Natural killer cell (primary cell): ENCODE data around the gene EPHB6. TPM values are rescaled to one million over a fixed set of nuclear protein-coding genes. Genes with fewer than 3 reads are reported as not detected.

ENCODE experiments used
- ATAC-seq, 3 donors: fragments of 150-1000 bp in 2 of 3; fragments of 200-7000 bp in 1 of 3; cut with Tn5 transposase; 1 replicate in 1 of 3; 2 replicates in 2 of 3; pipeline ENCODE4 v1.10.0; 2021; ENCODE audit warnings: mild to moderate bottlenecking in 2 of 3, moderate library complexity in 2 of 3
- DNase-seq, 2 donors: peaks; one replicate each; pipeline versions ENCODE4 v3.0.0 to v3.0.0-alpha.2; 2013 to 2021; ENCODE audit warnings: mixed read lengths in 1 of 2
- H3K27ac ChIP-seq: one replicate; pipeline ENCODE4 v1.5.1; 2013; ENCODE audit warnings: mild to moderate bottlenecking, low read length
- H3K27me3 ChIP-seq: one replicate; pipeline ENCODE4 v1.6.1; 2013; ENCODE audit warnings: low read length; ENCODE audit not compliant: control insufficient read depth, insufficient read depth
- H3K36me3 ChIP-seq: one replicate; pipeline ENCODE4 v1.6.1; 2013; ENCODE audit warnings: low read length; ENCODE audit not compliant: control insufficient read depth, insufficient read depth
- H3K4me1 ChIP-seq: one replicate; pipeline ENCODE4 v1.6.1; 2013; ENCODE audit warnings: low read length; ENCODE audit not compliant: control insufficient read depth, insufficient read depth
- H3K4me3 ChIP-seq: one replicate; pipeline ENCODE4 v1.5.1; 2013; ENCODE audit warnings: low read length
- H3K9me3 ChIP-seq: one replicate; pipeline ENCODE4 v1.6.1; 2013; ENCODE audit warnings: low read length; ENCODE audit not compliant: control insufficient read depth, insufficient read depth
- H3K27ac Mint-ChIP-seq, 2 donors: one replicate each; pipeline ENCODE4 v1.8.0; 2022; ENCODE audit warnings: mild to moderate bottlenecking in 2 of 2, mixed read lengths in 2 of 2, moderate library complexity in 1 of 2
- H3K27me3 Mint-ChIP-seq, 2 donors: one replicate each; pipeline ENCODE4 v1.8.0; 2022; ENCODE audit warnings: low read depth in 2 of 2, mixed read lengths in 2 of 2
- H3K36me3 Mint-ChIP-seq: one replicate; pipeline ENCODE4 v1.8.0; 2022; ENCODE audit warnings: mixed read lengths
- H3K4me1 Mint-ChIP-seq, 2 donors: one replicate each; pipeline ENCODE4 v1.8.0; 2022; ENCODE audit warnings: mixed read lengths in 2 of 2
- H3K4me3 Mint-ChIP-seq: one replicate; pipeline ENCODE4 v1.8.0; 2022; ENCODE audit warnings: mild to moderate bottlenecking, moderate library complexity, mixed read lengths
- H3K9me3 Mint-ChIP-seq, 2 donors: one replicate each; pipeline ENCODE4 v1.8.0; 2022; ENCODE audit warnings: mixed read lengths in 2 of 2
- WGBS: methylation state at CpG from one replicate; pipeline ENCODE4 v1.1.7; 2013; ENCODE audit warnings: missing lambda C conversion rate; ENCODE audit not compliant: insufficient coverage; 5-methylcytosine and 5-hydroxymethylcytosine counted together
- intact Hi-C: fragments of 100-400 bp; cut with micrococcal nuclease; formaldehyde crosslinking; loops from one replicate; pipeline ENCODE4 v1.14.2; 2022
- total RNA-seq, 4 donors: library from RNA; stranded (reverse); fragments of 120-200 nt in 1 of 4; gene quantifications; one replicate each; pipeline versions ENCODE4 v1.2.3 to v1.2.4, GENCODE V29; 2013 to 2022
- TF ChIP-seq, protein P1 (sequence below): fragments of 200-600 bp; IDR thresholded peaks from one replicate; pipeline ENCODE4 v1.8.0; 2022; ENCODE audit warnings: antibody characterized with exemption

Gene EPHB6
- total RNA-seq, 3 donors from 2014 or later (not counting 1 experiment from before 2014, with no cell fraction given): 2.3 to 6.8 (median 6.5) TPM

DNA sequence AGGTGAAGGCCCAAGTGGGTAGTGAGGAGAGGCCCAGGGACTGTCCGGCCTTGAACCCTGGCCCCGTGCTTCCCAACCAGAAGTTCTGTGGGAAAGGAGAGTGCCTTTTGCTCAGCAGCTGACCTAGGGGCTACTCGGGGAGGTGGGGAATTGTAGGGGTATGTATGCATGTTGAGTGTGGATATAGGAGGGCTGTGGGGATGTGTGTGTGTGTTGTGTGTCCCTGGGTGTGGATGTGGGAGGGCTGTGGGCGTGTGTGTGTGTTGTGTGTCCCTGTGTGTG is 12.2 kb downstream of the EPHB6 start:
- no peaks in the 10 kb centered on the region for H3K36me3 ChIP-seq
- Mint-ChIP-seq H3K4me1 (no peaks in the 10 kb centered on the region), H3K36me3 (no peaks in the 10 kb centered on the region), H3K27me3 (no peaks in the 10 kb centered on the region), H3K27ac (no peak overlapping the region), H3K4me3 (no peak overlapping the region), H3K9me3 (no peaks in the 10 kb centered on the region)
- WGBS: 88% methylated on average over 4 of the region's 4 CpGs
- H3K4me3 ChIP-seq: no peak overlapping the region
- no peaks in the 10 kb centered on the region for H3K9me3 ChIP-seq
- ATAC-seq: no peak
- no peak overlapping the region for H3K27ac ChIP-seq
- no peaks in the 10 kb centered on the region for H3K4me1 ChIP-seq
- TF ChIP-seq, protein P1, sequence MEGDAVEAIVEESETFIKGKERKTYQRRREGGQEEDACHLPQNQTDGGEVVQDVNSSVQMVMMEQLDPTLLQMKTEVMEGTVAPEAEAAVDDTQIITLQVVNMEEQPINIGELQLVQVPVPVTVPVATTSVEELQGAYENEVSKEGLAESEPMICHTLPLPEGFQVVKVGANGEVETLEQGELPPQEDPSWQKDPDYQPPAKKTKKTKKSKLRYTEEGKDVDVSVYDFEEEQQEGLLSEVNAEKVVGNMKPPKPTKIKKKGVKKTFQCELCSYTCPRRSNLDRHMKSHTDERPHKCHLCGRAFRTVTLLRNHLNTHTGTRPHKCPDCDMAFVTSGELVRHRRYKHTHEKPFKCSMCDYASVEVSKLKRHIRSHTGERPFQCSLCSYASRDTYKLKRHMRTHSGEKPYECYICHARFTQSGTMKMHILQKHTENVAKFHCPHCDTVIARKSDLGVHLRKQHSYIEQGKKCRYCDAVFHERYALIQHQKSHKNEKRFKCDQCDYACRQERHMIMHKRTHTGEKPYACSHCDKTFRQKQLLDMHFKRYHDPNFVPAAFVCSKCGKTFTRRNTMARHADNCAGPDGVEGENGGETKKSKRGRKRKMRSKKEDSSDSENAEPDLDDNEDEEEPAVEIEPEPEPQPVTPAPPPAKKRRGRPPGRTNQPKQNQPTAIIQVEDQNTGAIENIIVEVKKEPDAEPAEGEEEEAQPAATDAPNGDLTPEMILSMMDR: no peak
- intact Hi-C loops: no loop called here
- no peak for DNase-seq
- no peaks in the 10 kb centered on the region for H3K27me3 ChIP-seq

DNA sequence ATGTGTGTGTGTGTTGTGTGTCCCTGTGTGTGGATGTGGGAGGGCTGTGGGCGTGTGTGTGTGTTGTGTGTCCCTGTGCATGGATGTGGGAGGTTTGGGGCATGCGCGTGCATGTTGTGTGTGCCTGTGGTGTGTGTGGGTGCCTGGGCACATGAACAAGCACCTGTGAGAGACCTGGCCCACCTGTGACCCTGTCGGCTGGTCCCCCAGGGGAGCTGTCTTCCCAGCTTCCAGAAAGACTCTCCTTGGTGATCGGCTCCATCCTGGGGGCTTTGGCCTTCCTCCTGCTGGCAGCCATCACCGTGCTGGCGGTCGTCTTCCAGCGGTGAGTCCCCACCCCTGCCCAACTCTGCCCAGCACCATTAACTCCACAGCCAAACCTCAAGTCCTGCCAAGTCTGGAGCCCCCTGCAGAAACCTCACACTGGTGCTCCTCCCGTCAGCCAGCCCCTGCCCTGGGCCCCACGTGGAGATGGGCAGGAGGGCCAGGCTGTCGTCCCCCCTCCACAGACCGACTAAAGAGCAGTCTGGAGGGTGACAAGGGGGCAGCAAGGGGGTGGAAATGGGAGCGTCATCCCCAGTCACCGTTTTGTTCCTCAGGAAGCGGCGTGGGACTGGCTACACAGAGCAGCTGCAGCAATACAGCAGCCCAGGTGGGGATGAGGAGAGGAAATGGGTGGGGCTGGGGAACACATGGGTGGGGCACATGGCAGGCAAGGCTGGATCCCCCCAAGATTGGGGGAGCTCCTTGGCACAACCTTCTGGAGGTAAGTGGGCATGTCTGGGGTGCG is 12.7 kb downstream of the EPHB6 start:
- TF ChIP-seq, protein P1: no peak
- no peaks in the 10 kb centered on the region for H3K36me3 Mint-ChIP-seq
- no peaks in the 10 kb centered on the region for H3K36me3 ChIP-seq
- no peaks in the 10 kb centered on the region for H3K4me1 ChIP-seq
- DNase-seq (no peak), ATAC-seq (no peak)
- H3K9me3 Mint-ChIP-seq: no peaks in the 10 kb centered on the region
- H3K9me3 ChIP-seq: no peaks in the 10 kb centered on the region
- 83% methylated on average over 18 of the region's 18 CpGs for WGBS
- no peaks in the 10 kb centered on the region for H3K27me3 ChIP-seq
- H3K4me3 Mint-ChIP-seq: no peak overlapping the region
- H3K4me1 Mint-ChIP-seq: no peaks in the 10 kb centered on the region
- intact Hi-C loops: no loop called here
- H3K27me3 Mint-ChIP-seq: no peaks in the 10 kb centered on the region
- H3K4me3 ChIP-seq: no peak overlapping the region
- H3K27ac Mint-ChIP-seq: no peak overlapping the region
- H3K27ac ChIP-seq: no peak overlapping the region

DNA sequence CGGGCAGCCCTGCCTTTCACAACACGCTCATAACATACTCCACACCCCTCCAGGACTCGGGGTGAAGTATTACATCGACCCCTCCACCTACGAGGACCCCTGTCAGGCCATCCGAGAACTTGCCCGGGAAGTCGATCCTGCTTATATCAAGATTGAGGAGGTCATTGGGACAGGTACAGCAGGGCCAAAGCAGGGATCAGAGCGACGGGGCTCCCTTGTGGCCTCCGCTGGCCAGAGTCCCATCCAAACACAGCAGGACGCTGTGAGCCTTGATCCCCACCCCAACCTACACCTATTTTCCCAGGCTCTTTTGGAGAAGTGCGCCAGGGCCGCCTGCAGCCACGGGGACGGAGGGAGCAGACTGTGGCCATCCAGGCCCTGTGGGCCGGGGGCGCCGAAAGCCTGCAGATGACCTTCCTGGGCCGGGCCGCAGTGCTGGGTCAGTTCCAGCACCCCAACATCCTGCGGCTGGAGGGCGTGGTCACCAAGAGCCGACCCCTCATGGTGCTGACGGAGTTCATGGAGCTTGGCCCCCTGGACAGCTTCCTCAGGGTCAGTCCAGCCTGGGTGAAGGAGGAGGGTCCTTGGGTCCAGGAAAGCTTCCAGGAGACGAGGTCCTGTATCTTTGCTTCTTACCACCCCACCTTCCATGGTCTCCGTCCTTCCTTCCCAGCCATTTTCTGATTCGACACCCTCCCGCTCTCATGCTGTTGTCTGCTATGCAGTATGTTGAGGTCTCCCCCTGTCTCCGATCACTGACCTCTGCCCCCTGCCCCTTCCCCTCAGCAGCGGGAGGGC is 13.5 kb downstream of the EPHB6 start:
- Histone ChIP-seq H3K9me3 (no peaks in the 10 kb centered on the region), H3K4me1 (no peaks in the 10 kb centered on the region), H3K36me3 (no peaks in the 10 kb centered on the region), H3K27me3 (no peaks in the 10 kb centered on the region), H3K4me3 (no peak overlapping the region), H3K27ac (no peak overlapping the region)
- ATAC-seq: no peak
- H3K4me1 Mint-ChIP-seq: no peaks in the 10 kb centered on the region
- no peak overlapping the region for H3K4me3 Mint-ChIP-seq
- no peaks in the 10 kb centered on the region for H3K9me3 Mint-ChIP-seq
- intact Hi-C loops: no loop called here
- TF ChIP-seq, protein P1: no peak
- no peaks in the 10 kb centered on the region for H3K36me3 Mint-ChIP-seq
- no peaks in the 10 kb centered on the region for H3K27me3 Mint-ChIP-seq
- 94% methylated on average over 31 of the region's 31 CpGs for WGBS
- H3K27ac Mint-ChIP-seq: no peak overlapping the region
- no peak for DNase-seq
